Measurements from ENCODE around the gene UCP2.
"Not testable (repeated sequence)": the region's sequence is repeated elsewhere in the genome, so short reads cannot be mapped to it uniquely, and the experiment has no call there.

UCP2 gene

GRCh38 chr11:73990730-73991129 is 8.1 kb upstream of the UCP2 start:
- no peaks in the 10 kb centered on the region for H3K27me3 ChIP-seq (ENCODE audit: insufficient read depth, low read length, poor library complexity, severe bottlenecking)
- no peaks in the 10 kb centered on the region for H3K9me3 ChIP-seq (ENCODE audit: insufficient read depth, low read depth, low read length)
- H3K9ac ChIP-seq (ENCODE audit: low read depth, low read length, poor library complexity, severe bottlenecking), result no peak overlapping the region
- H3K36me3 ChIP-seq (ENCODE audit: insufficient read depth, low read length), result no peaks in the 10 kb centered on the region
- H3K4me3 ChIP-seq (ENCODE audit: low read length, poor library complexity, severe bottlenecking), result no peak overlapping the region
- no peak overlapping the region for H2AFZ ChIP-seq (ENCODE audit: low read length)
- TF ChIP-seq EZH2phosphoT487 (IDR thresholded peaks at IDR 0.05; ENCODE audit: borderline replicate concordance) (no peak), CTCF (conservative IDR thresholded peaks at IDR 0.05; ENCODE audit: low read length) (no peak)
- no peak overlapping the region for H3K4me2 ChIP-seq (ENCODE audit: low read depth, low read length, poor library complexity, severe bottlenecking)
- H3K4me1 ChIP-seq (ENCODE audit: insufficient read depth, low read length, poor library complexity, severe bottlenecking), result peaks cover 17% of the 10 kb centered on the region
- H3F3A ChIP-seq (ENCODE audit: low read depth), result no peaks in the 10 kb centered on the region
- no peaks in the 10 kb centered on the region for H4K20me1 ChIP-seq (ENCODE audit: insufficient read depth, low read length, poor library complexity, severe bottlenecking)
- no peaks in the 10 kb centered on the region for H3K79me2 ChIP-seq (ENCODE audit: insufficient read depth, low read length)
- no peaks in the 10 kb centered on the region for H3K9me2 ChIP-seq (replicated peaks; ENCODE audit: low read depth, low read length)

- Histone ChIP-seq H3K9ac (ENCODE audit: low read depth, low read length, poor library complexity, severe bottlenecking) (no peak overlapping the region), H3K9me2 (replicated peaks; ENCODE audit: low read depth, low read length) (no peaks in the 10 kb centered on the region), H3K4me3 (ENCODE audit: low read length, poor library complexity, severe bottlenecking) (no peak overlapping the region), H4K20me1 (ENCODE audit: insufficient read depth, low read length, poor library complexity, severe bottlenecking) (no peaks in the 10 kb centered on the region), H3K4me1 (ENCODE audit: insufficient read depth, low read length, poor library complexity, severe bottlenecking) (peaks cover 8% of the 10 kb centered on the region), H3K36me3 (ENCODE audit: insufficient read depth, low read length) (no peaks in the 10 kb centered on the region), H2AFZ (ENCODE audit: low read length) (no peak overlapping the region), H3K9me3 (ENCODE audit: insufficient read depth, low read depth, low read length) (no peaks in the 10 kb centered on the region), H3K79me2 (ENCODE audit: insufficient read depth, low read length) (peaks cover 6% of the 10 kb centered on the region), H3F3A (ENCODE audit: low read depth) (no peaks in the 10 kb centered on the region), H3K4me2 (ENCODE audit: low read depth, low read length, poor library complexity, severe bottlenecking) (no peak overlapping the region), H3K27me3 (ENCODE audit: insufficient read depth, low read length, poor library complexity, severe bottlenecking) (no peaks in the 10 kb centered on the region)
- TF ChIP-seq CTCF (conservative IDR thresholded peaks at IDR 0.05; ENCODE audit: low read length), result peak; percentile 44; the same call in 1 of the 2 replicates
- no peak for TF ChIP-seq EZH2phosphoT487 (IDR thresholded peaks at IDR 0.05; ENCODE audit: borderline replicate concordance)
Measured at GRCh38 chr11:73989156-73989555, 6.5 kb upstream of the UCP2 start.

- no peaks in the 10 kb centered on the region for H3K36me3 ChIP-seq (ENCODE audit: insufficient read depth, low read length)
- TF ChIP-seq CTCF (conservative IDR thresholded peaks at IDR 0.05; ENCODE audit: low read length) (no peak), EZH2phosphoT487 (IDR thresholded peaks at IDR 0.05; ENCODE audit: borderline replicate concordance) (no peak)
- H3K4me2 ChIP-seq (ENCODE audit: low read depth, low read length, poor library complexity, severe bottlenecking), result no peak overlapping the region
- no peaks in the 10 kb centered on the region for H3K27me3 ChIP-seq (ENCODE audit: insufficient read depth, low read length, poor library complexity, severe bottlenecking)
- no peak overlapping the region for H2AFZ ChIP-seq (ENCODE audit: low read length)
- no peaks in the 10 kb centered on the region for H4K20me1 ChIP-seq (ENCODE audit: insufficient read depth, low read length, poor library complexity, severe bottlenecking)
- H3K4me1 ChIP-seq (ENCODE audit: insufficient read depth, low read length, poor library complexity, severe bottlenecking), result peaks cover 15% of the 10 kb centered on the region
- no peaks in the 10 kb centered on the region for H3K9me2 ChIP-seq (replicated peaks; ENCODE audit: low read depth, low read length)
- H3K4me3 ChIP-seq (ENCODE audit: low read length, poor library complexity, severe bottlenecking), result no peak overlapping the region
- peaks cover 13% of the 10 kb centered on the region for H3K79me2 ChIP-seq (ENCODE audit: insufficient read depth, low read length)
- H3F3A ChIP-seq (ENCODE audit: low read depth), result 0 out of 2 replicates have a peak, but pooled peaks cover 4% of the 10 kb centered on the region
- H3K9ac ChIP-seq (ENCODE audit: low read depth, low read length, poor library complexity, severe bottlenecking), result no peak overlapping the region
- H3K9me3 ChIP-seq (ENCODE audit: insufficient read depth, low read depth, low read length), result no peaks in the 10 kb centered on the region
Measured at GRCh38 chr11:73988227-73988626, 5.6 kb upstream of the UCP2 start.

- not testable (repeated sequence) for H3F3A ChIP-seq (ENCODE audit: low read depth); H3K9me3 ChIP-seq (ENCODE audit: insufficient read depth, low read depth, low read length); H3K4me3 ChIP-seq (ENCODE audit: low read length, poor library complexity, severe bottlenecking); H3K4me2 ChIP-seq (ENCODE audit: low read depth, low read length, poor library complexity, severe bottlenecking); H3K36me3 ChIP-seq (ENCODE audit: insufficient read depth, low read length); H3K9ac ChIP-seq (ENCODE audit: low read depth, low read length, poor library complexity, severe bottlenecking); H3K27me3 ChIP-seq (ENCODE audit: insufficient read depth, low read length, poor library complexity, severe bottlenecking); H3K9me2 ChIP-seq (replicated peaks; ENCODE audit: low read depth, low read length); H2AFZ ChIP-seq (ENCODE audit: low read length)
- Histone ChIP-seq H4K20me1 (ENCODE audit: insufficient read depth, low read length, poor library complexity, severe bottlenecking) (peaks cover 18% of the 10 kb centered on the region), H3K79me2 (ENCODE audit: insufficient read depth, low read length) (peaks cover 33% of the 10 kb centered on the region), H3K4me1 (ENCODE audit: insufficient read depth, low read length, poor library complexity, severe bottlenecking) (peaks cover 24% of the 10 kb centered on the region)
Measured at GRCh38 chr11:73985661-73986060, 3.0 kb upstream of the UCP2 start.

Measured in Loucy (cell line).